Ovary (tissue), 3 donors: ENCODE data around the gene CENPX.

Source experiments
- POLR2A ChIP-seq: fragments of 450-650 bp; IDR thresholded peaks from one replicate; pipeline ENCODE4 v1.6.1; 2017; ENCODE audit warnings: antibody characterized with exemption, mild to moderate bottlenecking, moderate library complexity
- TF ChIP-seq, protein P1 (sequence below), 3 donors: fragments of 450-650 bp in 2 of 3; fragments of 200-600 bp in 1 of 3; IDR thresholded peaks; one replicate each; pipeline versions ENCODE4 v1.5.1 to v1.8.0; 2016 to 2022; ENCODE audit warnings: antibody characterized with exemption in 3 of 3, mild to moderate bottlenecking in 1 of 3
- donor health status: DM: no; HTN: no; CAD: no.

DNA sequence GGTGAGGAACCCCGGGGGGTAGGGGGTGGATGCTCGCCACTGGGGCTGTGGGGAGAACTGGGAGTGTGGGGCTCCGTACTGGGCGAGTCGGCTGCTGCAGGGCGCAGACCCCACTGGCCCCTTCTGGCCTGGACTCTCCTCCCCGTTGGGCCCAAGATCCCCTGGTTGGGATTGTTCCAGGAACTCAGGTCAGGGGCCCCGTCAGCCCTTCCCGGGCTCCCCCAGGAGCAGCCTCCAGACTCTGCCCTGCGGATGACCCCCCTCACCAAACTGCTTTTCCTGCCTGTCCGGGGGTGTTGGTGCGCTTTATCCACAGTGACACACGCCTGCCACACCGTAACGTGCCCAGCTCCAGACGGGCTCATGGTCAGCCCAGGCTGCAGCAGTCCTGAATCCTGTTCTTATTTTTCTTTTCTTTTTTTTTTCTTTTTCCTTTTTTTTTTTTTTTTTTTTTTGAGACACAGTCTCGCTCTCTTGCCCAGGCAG is 21.1 kb downstream of the CENPX start:
- TF ChIP-seq, protein P1, sequence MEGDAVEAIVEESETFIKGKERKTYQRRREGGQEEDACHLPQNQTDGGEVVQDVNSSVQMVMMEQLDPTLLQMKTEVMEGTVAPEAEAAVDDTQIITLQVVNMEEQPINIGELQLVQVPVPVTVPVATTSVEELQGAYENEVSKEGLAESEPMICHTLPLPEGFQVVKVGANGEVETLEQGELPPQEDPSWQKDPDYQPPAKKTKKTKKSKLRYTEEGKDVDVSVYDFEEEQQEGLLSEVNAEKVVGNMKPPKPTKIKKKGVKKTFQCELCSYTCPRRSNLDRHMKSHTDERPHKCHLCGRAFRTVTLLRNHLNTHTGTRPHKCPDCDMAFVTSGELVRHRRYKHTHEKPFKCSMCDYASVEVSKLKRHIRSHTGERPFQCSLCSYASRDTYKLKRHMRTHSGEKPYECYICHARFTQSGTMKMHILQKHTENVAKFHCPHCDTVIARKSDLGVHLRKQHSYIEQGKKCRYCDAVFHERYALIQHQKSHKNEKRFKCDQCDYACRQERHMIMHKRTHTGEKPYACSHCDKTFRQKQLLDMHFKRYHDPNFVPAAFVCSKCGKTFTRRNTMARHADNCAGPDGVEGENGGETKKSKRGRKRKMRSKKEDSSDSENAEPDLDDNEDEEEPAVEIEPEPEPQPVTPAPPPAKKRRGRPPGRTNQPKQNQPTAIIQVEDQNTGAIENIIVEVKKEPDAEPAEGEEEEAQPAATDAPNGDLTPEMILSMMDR (IDR thresholded peaks at IDR 0.05), result no peak
- no peak for TF ChIP-seq POLR2A
